HUES6 (cell line): Measurements from ENCODE around the gene HECTD4.

Source experiments
- H3K27ac ChIP-seq: 2 replicates; pipeline ENCODE4 v1.7.0; 2013; ENCODE audit warnings: low read depth, mild to moderate bottlenecking, low read length, inconsistent platforms
- H3K27me3 ChIP-seq: 2 replicates; pipeline ENCODE4 v1.6.1; 2013; ENCODE audit warnings: low read length; ENCODE audit not compliant: control insufficient read depth, insufficient read depth
- H3K36me3 ChIP-seq: 2 replicates; pipeline ENCODE4 v1.6.1; 2013; ENCODE audit warnings: low read length; ENCODE audit not compliant: control insufficient read depth, insufficient read depth
- H3K4me1 ChIP-seq: 2 replicates; pipeline ENCODE4 v1.6.1; 2013; ENCODE audit warnings: low read length; ENCODE audit not compliant: control insufficient read depth, insufficient read depth
- H3K4me3 ChIP-seq: 2 replicates; pipeline ENCODE4 v1.5.1; 2013; ENCODE audit warnings: low read depth, low read length
- H3K9ac ChIP-seq: one replicate; pipeline ENCODE4 v1.6.1; 2013; ENCODE audit warnings: mild to moderate bottlenecking, low read length
- H3K9me3 ChIP-seq: 2 replicates; pipeline ENCODE4 v1.6.1; 2013; ENCODE audit warnings: low read depth, low read length; ENCODE audit not compliant: control insufficient read depth, insufficient read depth

Gene HECTD4

DNA sequence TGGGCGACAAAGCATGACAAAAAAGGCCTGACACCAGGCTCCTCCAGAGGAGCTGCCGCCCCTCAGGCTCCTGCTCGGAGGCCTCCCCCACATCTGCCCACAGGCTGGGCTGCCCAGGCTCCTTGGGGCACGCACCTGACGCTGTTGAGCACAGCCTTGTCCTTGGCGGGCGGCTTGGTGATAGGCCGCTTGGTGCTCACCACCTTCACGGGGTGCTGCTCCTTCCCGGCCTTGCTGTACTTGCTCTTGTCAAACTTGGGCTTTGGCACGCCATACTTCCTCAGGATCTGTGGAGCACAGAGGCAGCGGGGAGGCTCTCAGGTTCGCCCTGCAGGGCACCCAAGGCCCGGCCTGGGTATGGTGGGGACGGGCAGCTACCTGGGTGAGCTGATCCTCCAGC lies 203.4 kb downstream of the HECTD4 start:
- Histone ChIP-seq H3K4me3 (no peak overlapping the region), H3K36me3 (peaks cover 56% of the 10 kb centered on the region), H3K27me3 (no peaks in the 10 kb centered on the region), H3K9ac (no peak overlapping the region), H3K4me1 (peaks cover 15% of the 10 kb centered on the region), H3K27ac (no peak overlapping the region), H3K9me3 (no peaks in the 10 kb centered on the region)

DNA sequence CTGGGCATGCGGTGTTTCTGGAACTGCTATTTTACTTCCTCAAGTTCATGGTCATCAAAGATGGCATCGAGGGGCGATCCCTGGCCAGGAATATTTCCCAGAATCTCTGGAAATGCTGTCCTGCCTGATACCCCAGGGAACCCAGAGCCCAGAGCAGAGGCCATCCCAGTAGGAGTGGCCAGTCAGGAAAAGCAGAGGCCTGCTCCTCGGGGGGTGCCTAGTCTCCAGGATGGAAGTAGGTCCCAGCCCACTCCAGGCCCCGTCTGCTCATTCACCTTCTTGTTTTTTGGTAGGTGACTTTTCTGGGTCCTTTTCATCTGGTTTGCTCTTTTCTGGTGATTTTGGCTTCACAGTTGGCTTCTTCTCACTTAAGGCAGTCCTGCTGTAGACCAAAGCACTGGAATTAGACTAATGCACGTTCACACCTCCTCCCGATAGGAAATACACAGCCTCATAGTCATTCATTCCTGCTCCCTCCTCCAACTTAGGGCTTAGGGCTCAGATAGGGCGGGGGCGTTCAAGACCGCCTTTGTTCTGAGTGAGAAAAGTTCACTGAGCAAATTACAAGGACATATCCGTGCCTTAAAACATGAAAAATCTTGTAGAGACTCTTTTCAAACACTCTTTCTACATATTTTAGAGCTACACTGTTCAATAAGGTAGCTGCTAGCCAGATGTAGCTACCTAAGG lies 205.8 kb downstream of the HECTD4 start:
- Histone ChIP-seq H3K27ac (no peak overlapping the region), H3K27me3 (no peaks in the 10 kb centered on the region), H3K4me1 (no peaks in the 10 kb centered on the region), H3K9ac (no peak overlapping the region), H3K9me3 (no peaks in the 10 kb centered on the region), H3K36me3 (peaks cover 65% of the 10 kb centered on the region), H3K4me3 (no peak overlapping the region)

GRCh38 chr12:112175361-112176155 lies 206.7 kb downstream of the HECTD4 start:
- Histone ChIP-seq H3K9ac (no peak overlapping the region), H3K4me3 (no peak overlapping the region), H3K27ac (no peak overlapping the region), H3K36me3 (peaks cover 72% of the 10 kb centered on the region), H3K4me1 (no peaks in the 10 kb centered on the region), H3K27me3 (no peaks in the 10 kb centered on the region), H3K9me3 (no peaks in the 10 kb centered on the region)

- Histone ChIP-seq H3K4me3 (no peak overlapping the region), H3K9me3 (no peaks in the 10 kb centered on the region), H3K27ac (no peak overlapping the region), H3K9ac (no peak overlapping the region), H3K36me3 (peaks cover 59% of the 10 kb centered on the region), H3K4me1 (no peaks in the 10 kb centered on the region), H3K27me3 (no peaks in the 10 kb centered on the region)
Observed at GRCh38 chr12:112172556-112173324, 209.5 kb downstream of the HECTD4 start.

DNA sequence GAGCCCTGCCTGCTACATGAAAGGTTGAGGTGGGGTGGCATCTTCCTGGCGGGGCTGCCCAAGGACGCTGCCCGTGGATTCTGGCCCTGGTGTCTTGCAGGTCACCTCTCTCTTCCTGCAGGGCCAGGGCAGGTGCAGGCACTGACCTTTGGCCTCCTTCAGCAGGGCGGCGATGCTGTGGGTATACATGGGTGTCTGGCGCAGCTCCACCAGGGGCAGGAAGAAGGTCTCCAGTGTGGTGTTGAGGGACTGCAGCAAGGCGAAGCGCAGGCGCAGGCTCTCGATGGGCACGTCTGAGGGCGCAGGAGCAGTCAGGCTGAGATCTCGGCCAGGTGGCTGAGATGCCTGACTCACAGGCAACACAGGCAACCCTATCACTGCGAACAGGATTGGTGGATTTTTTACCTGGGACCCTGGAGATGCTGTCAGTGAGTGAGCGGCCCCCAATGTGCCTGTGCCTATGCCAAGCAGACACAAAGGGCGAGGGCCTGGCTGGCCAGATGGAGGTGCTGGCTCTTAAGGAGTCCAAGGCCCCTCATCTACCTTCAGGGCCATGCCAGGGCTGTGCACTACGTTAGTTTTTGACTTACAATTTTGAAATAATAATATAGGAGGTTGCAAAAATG lies 211.1 kb downstream of the HECTD4 start:
- H3K9me3 ChIP-seq, result no peaks in the 10 kb centered on the region
- H3K27me3 ChIP-seq, result no peaks in the 10 kb centered on the region
- no peak overlapping the region for H3K9ac ChIP-seq
- no peak overlapping the region for H3K27ac ChIP-seq
- H3K36me3 ChIP-seq, result peaks cover 57% of the 10 kb centered on the region
- no peaks in the 10 kb centered on the region for H3K4me1 ChIP-seq
- no peak overlapping the region for H3K4me3 ChIP-seq

GRCh38 chr12:112170376-112170775 lies 211.9 kb downstream of the HECTD4 start:
- H3K27ac ChIP-seq, result no peak overlapping the region

DNA sequence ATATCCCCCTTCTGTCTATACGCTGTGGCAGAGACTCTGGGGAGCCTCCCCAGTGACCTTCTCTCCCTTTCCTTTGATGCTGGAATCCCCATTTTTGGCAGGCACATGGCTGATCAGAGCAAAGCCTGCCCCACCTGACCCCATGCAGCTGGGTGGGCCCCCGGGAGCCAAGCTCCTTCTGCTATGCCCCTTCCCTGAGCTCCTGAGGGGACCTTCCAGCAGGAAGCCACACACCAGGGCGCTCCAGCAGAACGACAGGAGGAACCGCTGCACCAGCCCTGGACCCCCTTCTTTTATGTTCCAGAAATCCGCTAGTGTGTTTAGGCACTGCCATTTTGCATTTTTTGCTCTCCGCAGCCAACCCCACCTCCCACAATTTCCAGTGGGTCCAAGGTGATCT lies 212.3 kb downstream of the HECTD4 start:
- Histone ChIP-seq H3K27ac (no peak overlapping the region), H3K4me1 (no peaks in the 10 kb centered on the region), H3K4me3 (no peak overlapping the region), H3K27me3 (no peaks in the 10 kb centered on the region), H3K36me3 (peaks cover 46% of the 10 kb centered on the region), H3K9me3 (no peaks in the 10 kb centered on the region), H3K9ac (no peak overlapping the region)

More at GRCh38 chr12:112170376-112170775, 211.9 kb downstream of the HECTD4 start:
- H3K27me3 ChIP-seq, result no peaks in the 10 kb centered on the region
- H3K4me1 ChIP-seq, result no peaks in the 10 kb centered on the region
- H3K36me3 ChIP-seq, result peaks cover 50% of the 10 kb centered on the region
- no peak overlapping the region for H3K4me3 ChIP-seq
- H3K9ac ChIP-seq, result no peak overlapping the region
- H3K9me3 ChIP-seq, result no peaks in the 10 kb centered on the region

GRCh38 chr12:112169161-112169872 lies 212.9 kb downstream of the HECTD4 start:
- no peak overlapping the region for H3K4me3 ChIP-seq
- H3K27me3 ChIP-seq, result no peaks in the 10 kb centered on the region
- H3K9ac ChIP-seq, result no peak overlapping the region
- H3K9me3 ChIP-seq, result no peaks in the 10 kb centered on the region
- H3K36me3 ChIP-seq, result peaks cover 41% of the 10 kb centered on the region
- no peak overlapping the region for H3K27ac ChIP-seq
- H3K4me1 ChIP-seq, result no peaks in the 10 kb centered on the region

- Histone ChIP-seq H3K4me1 (no peaks in the 10 kb centered on the region), H3K36me3 (peaks cover 43% of the 10 kb centered on the region), H3K9ac (no peak overlapping the region), H3K27ac (no peak overlapping the region), H3K4me3 (no peak overlapping the region), H3K27me3 (no peaks in the 10 kb centered on the region), H3K9me3 (no peaks in the 10 kb centered on the region)
Observed at GRCh38 chr12:112168561-112168971, 213.7 kb downstream of the HECTD4 start.

DNA sequence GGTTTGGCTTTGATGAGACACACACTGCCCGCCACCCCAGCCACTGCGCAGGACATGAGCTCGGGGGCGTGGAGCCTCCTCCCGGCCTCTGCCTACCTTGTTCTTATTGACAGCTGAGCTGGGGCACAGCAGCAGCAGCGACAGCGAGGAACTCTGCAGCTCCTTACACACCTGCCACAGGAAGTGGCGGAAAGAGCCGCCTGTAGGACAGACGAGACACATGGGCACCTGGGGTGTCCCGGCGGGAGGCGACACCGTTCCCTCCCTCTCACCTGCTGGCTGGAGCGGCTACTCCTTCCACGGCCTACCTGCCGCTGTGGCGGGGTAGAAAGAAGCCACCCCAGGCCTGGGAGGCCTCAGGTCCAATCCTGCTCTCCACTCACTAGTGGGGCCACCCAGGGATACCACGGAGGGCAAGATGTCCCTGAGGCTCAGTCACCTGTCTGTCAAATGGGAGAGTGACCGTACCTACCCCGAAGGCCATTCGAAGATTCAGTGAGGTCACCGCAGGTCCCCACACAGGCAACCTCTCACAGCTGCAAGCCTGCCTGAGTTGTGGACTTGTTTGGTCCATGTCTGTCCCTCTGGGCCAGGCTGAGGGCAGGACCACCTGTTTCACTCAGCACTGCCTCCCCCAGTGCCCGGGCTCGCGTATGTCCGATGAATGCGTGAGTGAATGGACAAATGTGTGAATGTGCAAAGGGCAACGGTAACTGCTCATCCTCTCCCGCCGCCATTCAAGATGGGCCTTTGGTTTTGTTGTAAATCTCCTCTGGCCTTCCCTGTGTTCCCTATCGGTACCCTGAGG lies 214.3 kb downstream of the HECTD4 start:
- H3K4me3 ChIP-seq, result no peak overlapping the region
- no peak overlapping the region for H3K27ac ChIP-seq
- H3K9me3 ChIP-seq, result no peaks in the 10 kb centered on the region
- H3K4me1 ChIP-seq, result no peaks in the 10 kb centered on the region
- peaks cover 47% of the 10 kb centered on the region for H3K36me3 ChIP-seq
- no peaks in the 10 kb centered on the region for H3K27me3 ChIP-seq
- no peak overlapping the region for H3K9ac ChIP-seq
